IPS DF 4.7 (cell line): ENCODE data around the gene DENND2A.
"Not testable (repeated sequence)": the region's sequence is repeated elsewhere in the genome, so short reads cannot be mapped to it uniquely, and the experiment has no call there.

Experiments used
- DNase-seq: peaks from one replicate; pipeline ENCODE4 v3.0.0-alpha.2; 2013; ENCODE audit warnings: low spot score; ENCODE audit errors: extremely low read depth

Gene DENND2A

GRCh38 chr7:140646931-140647647 lies 6.5 kb upstream of the DENND2A start:
- DNase-seq: no peak

GRCh38 chr7:140645166-140645900 lies 4.7 kb upstream of the DENND2A start:
- DNase-seq: no peak

GRCh38 chr7:140644761-140645160 lies 4.1 kb upstream of the DENND2A start:
- not testable (repeated sequence) for DNase-seq

GRCh38 chr7:140643416-140643815 lies 2.8 kb upstream of the DENND2A start:
- DNase-seq: no peak

GRCh38 chr7:140641524-140642195 lies 1.0 kb upstream of the DENND2A start:
- DNase-seq: no peak

GRCh38 chr7:140640060-140640637 lies 464 bp downstream of the DENND2A start:
- no peak for DNase-seq

GRCh38 chr7:140639366-140640053 lies 1.1 kb downstream of the DENND2A start:
- DNase-seq: no peak

GRCh38 chr7:140638173-140638791 lies 2.3 kb downstream of the DENND2A start:
- DNase-seq: no peak

GRCh38 chr7:140637400-140637799 lies 3.2 kb downstream of the DENND2A start:
- no peak for DNase-seq

DNA sequence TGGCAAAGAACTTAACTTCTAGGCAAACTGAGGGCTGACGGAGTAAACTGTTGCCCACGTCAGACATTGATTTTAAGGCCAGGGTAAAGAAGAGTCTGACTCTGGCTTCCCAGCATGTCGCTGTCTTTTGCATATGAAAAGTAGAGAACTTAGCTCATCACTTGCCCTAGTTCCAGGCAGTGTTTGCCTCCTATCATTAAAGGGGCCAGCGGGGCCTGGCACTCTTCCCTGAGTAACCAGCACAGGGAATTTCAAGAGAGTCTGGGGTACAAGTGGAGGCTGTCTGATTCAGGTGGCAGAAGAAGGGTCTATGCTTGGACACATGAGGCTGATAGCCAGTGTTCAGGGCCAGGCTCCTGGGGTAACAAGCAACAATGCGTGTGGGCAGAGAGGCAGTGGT lies 4.8 kb downstream of the DENND2A start:
- no peak for DNase-seq

DNA sequence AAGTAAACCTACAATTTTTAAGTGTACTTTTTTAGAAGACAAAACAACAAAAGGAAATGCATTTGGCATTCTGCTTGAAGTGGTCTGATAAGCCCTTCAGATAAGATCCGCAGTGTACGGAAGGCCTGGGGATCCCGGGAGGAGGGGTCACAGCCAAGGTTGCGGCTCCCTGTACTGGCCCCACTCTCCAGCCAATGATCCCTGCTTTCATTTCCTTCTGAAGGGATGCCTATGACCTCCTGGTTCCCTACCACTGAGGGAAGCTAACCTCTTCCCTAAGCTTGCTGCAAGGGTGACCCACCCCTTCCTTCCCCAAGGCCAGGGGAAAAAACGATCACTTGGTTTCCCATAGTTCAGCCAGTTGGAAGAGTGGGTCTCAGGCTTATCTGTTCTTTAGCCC lies 5.3 kb downstream of the DENND2A start:
- DNase-seq: no peak

DNA sequence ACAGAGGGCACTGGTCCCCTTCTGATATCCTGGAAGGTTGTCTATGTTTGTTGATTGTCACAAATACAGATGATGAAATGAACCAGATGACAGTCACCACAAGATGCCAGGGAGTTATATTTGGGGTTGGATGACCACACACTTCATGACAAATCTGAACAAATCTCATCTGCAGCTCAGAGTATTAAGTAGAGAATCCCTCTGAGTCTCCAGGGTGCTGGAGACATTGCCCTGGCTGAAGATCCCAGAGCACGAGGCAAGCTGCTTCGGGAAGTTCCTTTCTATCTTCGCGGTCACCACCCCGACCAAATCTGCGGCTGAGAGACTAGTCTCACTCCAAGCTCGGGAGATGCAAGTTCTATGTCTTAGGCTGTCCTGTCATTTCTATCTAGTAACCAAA lies 9.0 kb downstream of the DENND2A start:
- DNase-seq: no peak

DNA sequence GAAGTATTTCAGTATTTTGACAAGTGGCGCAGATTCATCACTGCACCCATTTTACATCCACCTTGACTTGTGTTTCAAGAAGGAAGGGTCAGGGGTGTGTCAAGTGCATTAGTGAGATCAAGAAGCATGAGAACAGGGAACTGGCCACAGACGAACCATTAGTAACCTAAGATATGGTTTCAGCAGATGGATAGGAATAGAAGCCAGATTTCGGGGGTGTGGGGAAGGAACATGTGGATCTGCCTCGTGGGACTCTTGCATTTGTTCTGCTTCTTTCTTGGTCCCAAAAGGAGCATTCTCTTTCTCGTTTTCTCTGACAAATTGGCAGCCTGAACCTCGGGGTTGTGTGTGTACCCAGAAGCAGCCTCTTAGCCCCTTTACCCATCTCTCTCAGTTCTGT lies 9.6 kb downstream of the DENND2A start:
- no peak for DNase-seq

DNA sequence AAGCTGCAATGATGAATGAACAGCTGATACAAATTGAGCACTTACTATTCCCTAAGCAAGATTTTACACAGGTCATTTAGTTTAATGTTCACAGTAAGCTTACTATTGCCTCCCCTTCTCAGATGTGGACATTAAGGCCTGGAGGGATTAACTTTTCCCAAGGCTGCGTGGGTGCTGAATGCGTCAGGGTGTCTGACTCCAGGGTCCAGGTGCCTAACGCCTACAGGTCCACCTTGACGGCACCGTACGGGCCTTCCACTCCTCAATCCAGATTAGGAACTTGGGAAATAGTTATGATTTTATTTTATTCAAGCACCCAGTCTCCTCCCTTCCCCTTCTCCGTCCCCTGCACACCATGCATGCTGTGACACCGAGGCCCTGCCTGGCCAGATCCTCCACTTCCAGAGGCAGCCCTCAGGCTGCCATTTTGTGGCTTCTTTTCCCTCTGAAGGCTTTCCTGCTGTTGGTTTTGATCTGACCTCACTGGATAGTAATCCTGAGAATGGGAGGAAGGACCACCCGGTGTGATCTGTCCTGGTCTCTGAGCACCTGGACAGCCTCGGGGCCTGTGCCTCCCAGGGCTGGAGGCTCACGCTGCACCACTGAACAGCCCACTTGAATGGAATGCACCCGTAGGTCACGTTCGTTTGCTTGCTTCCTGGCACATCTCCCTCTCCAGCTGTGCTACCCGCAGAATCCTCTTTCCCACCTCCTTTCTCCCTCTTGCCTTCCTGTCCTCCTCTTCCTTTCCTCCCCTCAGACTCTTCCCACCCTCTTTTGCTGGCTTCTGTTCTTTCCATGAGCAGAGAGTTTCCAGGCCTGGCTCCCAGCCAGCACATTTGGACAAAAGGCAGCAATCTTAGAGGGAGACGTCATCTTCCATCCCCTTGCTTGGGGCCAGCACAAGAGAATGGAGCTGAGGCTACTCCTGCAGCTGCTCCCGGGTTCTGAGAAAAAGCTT lies 14.4 kb downstream of the DENND2A start:
- no peak for DNase-seq

DNA sequence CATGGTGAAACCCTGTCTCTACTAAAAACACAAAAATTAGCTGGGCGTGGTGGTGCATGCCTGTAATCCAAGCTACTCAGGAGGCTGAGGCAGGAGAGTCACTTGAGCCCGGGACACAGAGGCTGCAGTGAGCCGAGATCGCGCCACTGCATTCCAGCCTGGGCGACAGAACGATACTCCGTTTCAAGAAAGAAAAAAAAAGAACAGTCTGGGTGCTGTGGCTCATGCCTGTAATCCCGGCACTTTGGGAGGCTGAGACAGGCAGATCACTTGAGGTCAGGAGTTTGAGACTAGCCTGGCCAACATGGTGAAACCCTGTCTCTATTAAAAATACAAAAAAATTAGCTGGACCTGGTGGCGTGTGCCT lies 15.4 kb downstream of the DENND2A start:
- not testable (repeated sequence) for DNase-seq

DNA sequence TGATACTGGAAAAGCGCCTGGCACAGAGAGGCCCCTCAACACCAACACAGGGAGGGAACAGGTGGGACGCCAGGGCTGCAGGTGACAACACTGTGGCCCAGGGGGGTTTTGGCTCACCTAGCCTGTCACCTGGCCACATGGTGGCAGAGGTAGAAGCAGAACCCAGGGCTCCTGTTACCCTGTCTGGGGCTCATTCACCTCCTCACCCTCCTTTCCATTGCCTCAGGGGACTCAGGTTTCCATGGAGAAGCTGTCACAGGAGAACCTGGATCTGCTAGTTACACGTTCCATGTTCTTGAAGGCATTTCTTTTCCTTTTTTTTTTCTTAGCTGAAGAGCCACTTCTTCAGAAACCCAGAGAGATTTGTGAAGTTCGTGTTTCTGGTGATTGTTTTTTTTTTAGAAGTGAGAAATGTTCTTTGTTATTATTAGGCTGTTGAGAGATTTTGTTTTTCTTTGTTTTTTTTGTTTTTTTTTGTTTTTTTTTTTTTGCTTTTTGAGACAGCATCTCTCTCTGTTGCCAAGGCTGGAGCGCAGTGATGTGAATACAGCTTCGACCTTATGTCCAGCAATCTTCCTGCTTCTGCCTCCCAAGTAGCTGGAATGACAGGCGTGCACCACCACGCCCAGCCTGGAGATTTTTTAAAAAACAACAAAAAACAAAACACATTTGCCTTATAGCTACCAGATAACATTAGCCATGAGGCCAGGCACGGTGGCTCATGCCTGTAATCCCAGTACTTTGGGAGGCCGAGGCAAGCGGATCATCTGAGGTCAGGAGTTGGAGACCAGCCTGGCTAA lies 16.0 kb downstream of the DENND2A start:
- no peak for DNase-seq

DNA sequence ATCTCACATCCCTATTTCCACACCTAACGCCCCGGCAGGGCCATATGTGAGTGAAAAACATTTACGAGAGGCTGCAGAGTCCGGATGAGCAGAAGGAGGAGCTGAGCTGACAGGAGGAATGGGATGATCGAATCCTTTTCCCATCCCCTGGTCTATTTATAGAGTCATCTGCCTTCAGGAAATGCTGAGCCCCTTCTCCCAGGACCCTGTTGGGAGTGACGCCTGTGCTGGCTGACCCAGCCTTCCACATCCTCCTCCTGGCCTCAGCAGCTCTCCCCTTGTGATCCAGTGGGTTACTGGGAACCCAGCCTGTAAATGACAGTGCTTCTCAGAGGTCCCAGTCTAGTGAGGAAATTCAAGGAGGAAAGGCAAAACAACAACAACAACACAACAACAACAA lies 16.6 kb downstream of the DENND2A start:
- no peak for DNase-seq

DNA sequence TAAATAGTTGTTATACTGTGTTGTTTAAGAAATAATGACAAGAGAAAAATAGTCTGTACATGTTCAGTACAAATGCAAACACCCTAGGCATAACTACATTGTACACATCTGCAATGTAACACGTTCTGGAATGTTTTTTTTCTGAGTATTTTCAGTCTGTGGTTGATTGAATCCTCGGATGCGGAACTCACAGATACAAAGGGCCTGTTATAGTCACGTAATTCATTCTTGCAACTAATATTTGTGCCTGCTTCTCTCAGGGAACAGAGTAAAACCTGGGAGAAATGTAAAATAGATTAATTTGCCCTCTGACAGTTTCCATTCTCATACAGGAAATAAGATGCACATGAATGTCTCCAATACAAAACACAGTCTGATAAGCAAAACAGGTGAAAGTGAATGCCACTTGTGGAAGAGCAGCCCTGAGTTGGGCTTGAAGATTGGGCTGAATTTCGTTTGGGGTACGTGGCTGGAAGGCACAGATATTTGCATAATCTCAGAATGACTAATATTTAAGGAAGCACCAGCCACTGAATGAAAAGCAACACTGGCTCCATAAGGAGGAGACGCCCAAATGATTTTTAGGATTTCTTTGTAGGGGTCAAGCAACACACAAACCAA lies 19.1 kb downstream of the DENND2A start:
- no peak for DNase-seq
